HL-60 (cell line): ENCODE measurements around the gene GFOD1.

Experiments
- CTCF ChIP-seq: IDR thresholded peaks from one replicate; pipeline ENCODE4 v1.5.1; 2011; ENCODE audit warnings: low read length, control low read depth, inconsistent platforms; ENCODE audit not compliant: insufficient read depth
- POLR2AphosphoS5 ChIP-seq: IDR thresholded peaks from 2 replicates; pipeline ENCODE4 v1.6.1; 2012; ENCODE audit warnings: low read depth
- REST ChIP-seq: IDR thresholded peaks from 2 replicates; pipeline ENCODE4 v1.6.1; 2012; ENCODE audit warnings: low read depth; ENCODE audit not compliant: insufficient replicate concordance
- SPI1 ChIP-seq: IDR thresholded peaks from 2 replicates; pipeline ENCODE4 v1.6.1; 2012; ENCODE audit warnings: low read depth, mild to moderate bottlenecking, borderline replicate concordance

DNA sequence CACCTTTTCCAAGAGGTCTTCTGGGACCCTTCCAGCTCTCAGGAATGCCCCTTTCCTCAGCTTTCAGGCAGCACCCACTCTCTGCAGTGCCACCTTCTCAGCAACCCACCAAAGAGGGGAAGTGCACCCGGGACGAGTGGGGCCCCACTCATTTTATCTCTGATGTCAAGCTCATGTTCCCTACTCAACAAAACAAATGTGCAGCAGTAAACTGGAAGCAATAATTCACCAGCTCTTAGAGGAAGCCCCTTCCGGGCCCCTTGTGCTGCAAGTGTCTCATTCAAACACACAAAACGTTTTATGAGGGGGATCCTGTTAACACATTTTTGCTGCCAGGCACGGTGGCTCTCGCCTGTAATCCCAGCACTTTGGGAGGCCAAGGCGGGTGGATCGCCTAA, 13.6 kb downstream of the GFOD1 start:
- TF ChIP-seq CTCF (no peak), POLR2AphosphoS5 (no peak), SPI1 (0 out of 2 replicates have a peak, but pooled peaks have one; percentile 21), REST (no peak)
